Aorta (tissue), 5 donors: ENCODE results near the gene CHRM3. TPM values are rescaled to one million over a fixed set of nuclear protein-coding genes. Genes with fewer than 3 reads are reported as not detected.

Source experiments
- ATAC-seq: fragments of 200-7000 bp; cut with Tn5 transposase; one replicate; pipeline ENCODE4 v1.9.1; 2022; ENCODE audit warnings: moderate library complexity; ENCODE audit not compliant: low FRiP score
- DNase-seq, 2 donors: peaks; one replicate each; pipeline ENCODE4 v3.0.0-alpha.2; 2020
- H3K27ac ChIP-seq, 2 donors: one replicate each; pipeline ENCODE4 v1.5.1; 2013; ENCODE audit warnings: low read length in 2 of 2, mild to moderate bottlenecking in 2 of 2, moderate library complexity in 2 of 2, control low read depth in 1 of 2, inconsistent platforms in 1 of 2, low read depth in 1 of 2
- H3K27me3 ChIP-seq, 2 donors: one replicate each; pipeline ENCODE4 v1.6.1; 2013; ENCODE audit warnings: control low read depth in 1 of 2, low read length in 1 of 2, mild to moderate bottlenecking in 1 of 2, moderate library complexity in 1 of 2; ENCODE audit not compliant: insufficient read depth in 2 of 2, control insufficient read depth in 1 of 2
- H3K36me3 ChIP-seq, 2 donors: one replicate each; pipeline ENCODE4 v1.6.1; 2013; ENCODE audit warnings: control low read depth in 1 of 2, low read length in 1 of 2, mild to moderate bottlenecking in 1 of 2; ENCODE audit not compliant: insufficient read depth in 2 of 2, control insufficient read depth in 1 of 2
- H3K4me1 ChIP-seq, 2 donors: one replicate each; pipeline ENCODE4 v1.6.1; 2013; ENCODE audit warnings: low read length in 2 of 2, control low read depth in 1 of 2, mild to moderate bottlenecking in 1 of 2, moderate library complexity in 1 of 2; ENCODE audit not compliant: insufficient read depth in 2 of 2, control insufficient read depth in 1 of 2
- H3K4me3 ChIP-seq, 2 donors: one replicate each; pipeline ENCODE4 v1.5.1; 2013; ENCODE audit warnings: low read length in 2 of 2, control low read depth in 1 of 2, mild to moderate bottlenecking in 1 of 2
- H3K9me3 ChIP-seq: one replicate; pipeline ENCODE4 v1.6.1; 2013; ENCODE audit warnings: mild to moderate bottlenecking, low read length; ENCODE audit not compliant: control insufficient read depth
- WGBS, 2 donors: extraction: QIAGEN DNeasy Blood & Tissue Kit; methylation state at CpG; one replicate each; pipeline ENCODE4 v1.1.7; 2013; 5-methylcytosine and 5-hydroxymethylcytosine counted together
- intact Hi-C, 2 donors: fragments of 100-400 bp; cut with DNase I; formaldehyde crosslinking; loops; one replicate each; pipeline versions ENCODE4 v1.14.2 to v1.15.0; 2022
- polyA plus RNA-seq, 2 donors: library from polyadenylated mRNA; stranded (reverse); fragments of 200-250 nt; gene quantifications; one replicate each; pipeline ENCODE4 v1.2.3, GENCODE V29; 2013
- total RNA-seq, 2 donors: library from RNA; stranded (reverse); fragmentation: NEBNext Ultra II Directional; extraction: Animal tissue kit (Norgen Biotek cat#: 25700); gene quantifications; one replicate each; pipeline ENCODE4 v1.2.1, GENCODE V29; 2021
- donor health status: healthy with polysubstance abuse.
- donor health status: Bipolar disorder and iron deficiency.
- donor health status: DM: no; HTN: no; CAD: no.
- donor health status: DM: no; HTN: no; CAD: no.
- donor health status: DM: yes; HTN: yes; CAD: no.

The CHRM3 gene
- total and polyA plus RNA-seq, 4 donors = 0.26 to 4.0 (median 3.8) TPM; not detected in 1

DNA sequence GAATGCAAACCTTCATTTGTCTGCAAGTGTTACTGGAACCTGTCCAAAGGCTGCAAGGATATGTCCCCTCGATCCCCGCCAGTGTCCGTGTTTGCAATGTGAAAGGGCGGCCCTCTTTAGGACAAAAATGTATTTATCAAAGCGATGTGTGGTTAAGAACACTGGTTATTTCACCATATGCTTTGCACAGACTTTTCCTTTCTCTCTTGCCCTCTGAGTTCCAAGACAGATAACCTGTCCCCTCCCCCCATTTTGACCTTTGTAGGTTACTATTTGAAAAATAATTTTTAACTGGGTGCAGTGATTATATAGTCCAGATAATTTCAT is 1.8 kb downstream of the CHRM3 start:
- Histone ChIP-seq H3K27ac (no peak overlapping the region), H3K27me3 (no peaks in the 10 kb centered on the region), H3K4me1 (no peaks in the 10 kb centered on the region), H3K4me3 (no peak overlapping the region), H3K9me3 (no peaks in the 10 kb centered on the region), H3K36me3 (no peaks in the 10 kb centered on the region)
- intact Hi-C loops = loop anchor here in 1 of 2 donors (5.0 kb wide), 1 partner anchor 509 kb away; no protein-coding TSS in a partner anchor
- WGBS, 2 donors = 31 to 37% methylated on average over 5 of the region's 5 CpGs
- no peak for DNase-seq
- ATAC-seq = no peak

DNA sequence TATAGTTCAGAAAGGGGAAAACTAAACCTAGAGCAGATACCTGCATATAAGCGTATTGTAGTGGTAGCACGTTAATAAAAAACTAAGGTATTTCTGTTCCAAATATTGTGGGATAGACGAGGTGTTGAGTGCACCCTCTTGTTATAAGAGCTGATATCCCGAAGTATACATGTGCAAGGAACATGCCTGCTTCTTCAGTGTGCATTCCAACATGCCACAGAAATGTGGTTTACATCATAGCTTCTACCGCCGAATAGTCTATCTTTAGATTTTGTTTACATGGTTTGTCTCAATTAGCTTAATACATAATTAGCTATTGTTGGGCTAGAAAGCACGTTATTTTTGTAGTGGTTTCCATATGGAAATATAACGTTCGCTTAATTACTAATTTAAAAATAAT is 2.2 kb downstream of the CHRM3 start:
- H3K9me3 ChIP-seq = no peaks in the 10 kb centered on the region
- H3K27ac ChIP-seq = no peak overlapping the region
- WGBS, 2 donors = 73 to 78% methylated on average over 9 of the region's 9 CpGs
- H3K4me1 ChIP-seq = no peaks in the 10 kb centered on the region
- DNase-seq (no peak), ATAC-seq (no peak)
- no peaks in the 10 kb centered on the region for H3K36me3 ChIP-seq
- intact Hi-C loops = loop anchor here in 1 of 2 donors (5.0 kb wide), 1 partner anchor 509 kb away; no protein-coding TSS in a partner anchor
- H3K4me3 ChIP-seq = no peak overlapping the region
- no peaks in the 10 kb centered on the region for H3K27me3 ChIP-seq

DNA sequence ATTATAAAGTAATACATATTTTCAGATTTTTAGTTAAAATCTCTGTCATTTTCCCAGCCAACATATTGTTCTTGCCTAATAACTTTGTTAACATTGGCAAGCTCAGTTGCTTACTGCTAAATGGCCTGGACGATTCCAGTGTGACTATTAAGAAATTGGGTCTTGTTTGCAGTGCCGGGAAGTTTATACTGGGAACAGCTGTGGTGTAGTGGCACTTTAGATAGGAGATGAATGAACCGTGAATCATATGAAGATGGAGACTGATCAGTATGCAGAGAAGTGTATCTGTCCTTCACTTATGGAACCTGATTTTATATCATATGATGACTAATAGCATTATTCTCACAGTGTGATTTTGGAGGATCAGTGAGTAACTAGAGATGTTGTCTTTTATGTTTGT is 3.3 kb downstream of the CHRM3 start:
- no peaks in the 10 kb centered on the region for H3K4me1 ChIP-seq
- WGBS, 2 donors = 39 to 47% methylated on average over 3 of the region's 3 CpGs

DNA sequence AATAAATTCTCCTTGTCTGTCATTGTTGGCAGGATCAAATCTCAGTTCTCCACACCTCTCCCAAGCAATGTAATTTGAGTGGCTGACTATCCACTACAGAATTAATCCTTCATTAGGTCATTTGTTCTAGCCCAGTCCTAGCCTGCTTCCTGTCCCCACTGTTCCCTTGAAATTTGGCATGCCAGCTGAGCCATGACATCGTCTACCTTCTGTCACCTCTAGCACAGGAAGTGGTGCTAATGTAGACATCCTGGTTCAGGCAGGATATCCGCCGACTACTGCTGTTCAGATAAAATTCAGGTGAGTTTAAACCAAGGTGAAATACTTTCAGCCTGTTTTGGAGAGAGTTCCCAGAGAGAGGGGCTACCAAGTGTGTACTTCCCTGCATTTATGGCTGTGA is 5.9 kb downstream of the CHRM3 start:
- no peak overlapping the region for H3K4me3 ChIP-seq
- no peaks in the 10 kb centered on the region for H3K36me3 ChIP-seq
- no peak for DNase-seq
- H3K4me1 ChIP-seq = no peaks in the 10 kb centered on the region
- no peaks in the 10 kb centered on the region for H3K9me3 ChIP-seq
- WGBS, 2 donors = 83 to 84% methylated on average over 3 of the region's 3 CpGs
- H3K27ac ChIP-seq = no peak overlapping the region
- no peaks in the 10 kb centered on the region for H3K27me3 ChIP-seq
- intact Hi-C loops = no loop called here
- no peak for ATAC-seq

More for the DNA sequence above, 3.3 kb downstream of the CHRM3 start:
- DNase-seq (no peak), ATAC-seq (no peak)
- intact Hi-C loops = loop anchor here in 1 of 2 donors (5.0 kb wide), 1 partner anchor 508 kb away; no protein-coding TSS in a partner anchor
- Histone ChIP-seq H3K27me3 (no peaks in the 10 kb centered on the region), H3K36me3 (no peaks in the 10 kb centered on the region), H3K9me3 (no peaks in the 10 kb centered on the region), H3K4me3 (no peak overlapping the region), H3K27ac (no peak overlapping the region)

DNA sequence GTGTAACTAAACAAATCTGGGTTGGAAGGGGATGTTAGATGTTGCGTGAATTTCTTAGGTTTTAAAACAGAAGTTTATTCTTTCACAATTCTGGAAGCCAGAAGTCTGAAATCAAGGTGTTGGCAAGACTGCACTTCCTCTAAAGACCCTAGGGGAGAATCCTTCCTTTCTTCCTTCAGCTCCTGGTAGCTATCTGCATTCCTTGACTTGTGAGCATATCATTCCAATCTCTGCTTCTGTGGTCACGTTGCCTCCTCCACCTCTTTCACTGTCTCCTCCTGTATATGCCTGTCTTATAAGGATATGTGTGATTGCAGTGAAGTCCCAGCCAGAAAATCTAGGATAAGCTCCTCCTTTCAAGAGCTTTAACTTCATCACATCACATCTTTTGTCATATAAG is 7.7 kb downstream of the CHRM3 start:
- 73 to 85% methylated on average over 2 of the region's 2 CpGs for WGBS, 2 donors
- no peak overlapping the region for H3K27ac ChIP-seq
- no peaks in the 10 kb centered on the region for H3K27me3 ChIP-seq
- ATAC-seq (no peak), DNase-seq (no peak)
- H3K36me3 ChIP-seq = no peaks in the 10 kb centered on the region
- no peaks in the 10 kb centered on the region for H3K9me3 ChIP-seq
- no peaks in the 10 kb centered on the region for H3K4me1 ChIP-seq
- no peak overlapping the region for H3K4me3 ChIP-seq
- intact Hi-C loops = no loop called here

DNA sequence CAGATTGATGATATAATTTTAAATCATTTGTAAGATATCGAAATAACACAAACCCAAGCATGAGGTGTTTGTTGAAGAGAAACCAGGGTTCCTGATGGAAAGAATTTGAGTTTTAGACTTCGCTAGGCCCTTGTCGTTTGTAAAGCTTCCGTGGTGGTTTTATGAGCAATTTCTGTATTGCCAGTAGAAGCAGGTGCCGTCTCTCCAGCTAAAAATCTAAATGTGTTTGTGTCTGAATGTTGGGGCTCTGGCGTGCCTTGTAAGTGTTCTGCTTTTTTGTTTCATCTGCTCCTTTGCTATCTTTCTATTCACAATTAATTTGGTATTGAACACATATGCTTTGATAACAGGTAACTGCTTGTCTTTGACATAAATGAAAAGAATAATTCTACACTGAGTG is 27.5 kb downstream of the CHRM3 start:
- Histone ChIP-seq H3K4me3 (no peak overlapping the region), H3K4me1 (no peaks in the 10 kb centered on the region), H3K9me3 (no peaks in the 10 kb centered on the region), H3K27ac (no peak overlapping the region), H3K27me3 (no peaks in the 10 kb centered on the region), H3K36me3 (no peaks in the 10 kb centered on the region)
- intact Hi-C loops = no loop called here
- DNase-seq (no peak), ATAC-seq (no peak)
- 77 to 91% methylated on average over 6 of the region's 6 CpGs for WGBS, 2 donors

DNA sequence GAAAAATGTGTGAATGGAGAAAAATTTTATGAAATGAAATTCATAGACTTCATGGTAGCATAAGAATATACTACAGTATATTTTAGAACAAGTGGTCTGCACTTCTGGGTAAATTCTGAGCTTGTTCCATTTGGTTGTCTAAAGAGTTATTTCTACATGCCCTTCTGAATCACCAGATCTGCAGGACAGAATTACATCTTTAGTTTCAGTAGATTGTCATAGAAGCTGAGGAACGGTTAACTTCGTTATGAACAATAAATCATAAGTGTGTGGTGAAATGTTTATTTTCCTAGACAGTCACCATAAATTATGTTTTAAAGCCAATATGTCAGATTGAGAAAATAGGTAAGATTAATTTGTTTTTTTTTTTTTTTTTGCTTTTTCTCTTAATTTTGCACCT is 30.9 kb downstream of the CHRM3 start:
- H3K27ac ChIP-seq = no peak overlapping the region

DNA sequence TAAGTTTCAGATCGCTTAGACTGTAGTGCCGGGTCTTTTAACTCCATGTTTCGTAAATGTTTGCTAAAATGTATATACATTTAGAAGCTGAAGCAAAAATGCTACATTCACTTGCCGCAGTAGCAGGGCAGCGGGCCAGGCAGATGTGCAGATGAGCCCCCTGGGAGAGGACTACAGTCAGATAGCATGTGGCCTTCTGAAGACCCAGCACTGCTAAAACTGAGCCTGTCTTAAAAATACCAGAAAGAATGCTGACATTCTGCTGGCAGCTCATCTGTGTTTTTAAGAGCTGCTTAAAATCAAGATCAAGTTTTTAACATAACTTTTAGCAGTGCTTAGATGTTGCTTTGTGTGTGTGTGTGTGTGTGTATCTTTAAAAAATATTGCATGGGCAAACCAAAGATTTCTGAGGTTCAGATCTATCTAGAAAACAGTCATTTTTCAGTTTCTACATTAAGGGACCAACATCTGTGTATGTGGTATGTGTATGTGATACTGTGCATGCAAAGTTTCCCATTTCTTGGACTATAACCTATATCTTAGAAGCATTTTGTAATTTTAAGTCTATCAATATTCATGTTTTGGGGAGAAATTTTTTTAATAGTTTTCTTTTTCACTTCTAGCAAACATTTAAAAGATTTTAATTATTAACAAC is 31.7 kb downstream of the CHRM3 start:
- DNase-seq (no peak), ATAC-seq (no peak)
- no peaks in the 10 kb centered on the region for H3K4me1 ChIP-seq
- no peaks in the 10 kb centered on the region for H3K36me3 ChIP-seq
- H3K27me3 ChIP-seq = no peaks in the 10 kb centered on the region
- 76 to 80% methylated on average over 5 of the region's 5 CpGs for WGBS, 2 donors
- H3K27ac ChIP-seq = no peak overlapping the region
- intact Hi-C loops = no loop called here
- H3K4me3 ChIP-seq = no peak overlapping the region
- H3K9me3 ChIP-seq = no peaks in the 10 kb centered on the region

More for the DNA sequence above, 30.9 kb downstream of the CHRM3 start:
- 71 to 82% methylated on average over 2 of the region's 2 CpGs for WGBS, 2 donors
- Histone ChIP-seq H3K4me1 (no peaks in the 10 kb centered on the region), H3K9me3 (no peaks in the 10 kb centered on the region), H3K27me3 (no peaks in the 10 kb centered on the region), H3K4me3 (no peak overlapping the region), H3K36me3 (no peaks in the 10 kb centered on the region)
- ATAC-seq = no peak
- intact Hi-C loops = no loop called here
- no peak for DNase-seq

DNA sequence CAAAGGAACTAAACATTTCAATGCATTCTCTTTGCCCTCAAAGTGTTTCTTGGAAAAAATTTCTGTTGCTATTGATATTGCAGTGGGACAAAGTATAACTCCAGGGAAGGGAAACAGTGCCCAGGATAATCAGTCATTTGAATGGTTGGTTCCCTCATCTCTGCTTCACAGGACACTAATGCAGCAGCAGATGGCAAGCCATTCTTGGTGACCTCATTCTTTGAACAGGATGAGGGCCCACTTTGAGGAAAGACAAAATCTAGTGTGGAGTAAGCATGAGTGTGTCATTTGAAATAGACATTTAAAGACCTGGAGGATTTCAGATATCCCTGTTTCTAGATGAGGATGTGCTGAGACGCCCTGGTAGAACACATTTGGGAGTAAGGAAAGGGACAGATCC is 32.3 kb downstream of the CHRM3 start:
- H3K4me3 ChIP-seq = no peak overlapping the region
- no peaks in the 10 kb centered on the region for H3K36me3 ChIP-seq
- no peaks in the 10 kb centered on the region for H3K27me3 ChIP-seq
- no peaks in the 10 kb centered on the region for H3K9me3 ChIP-seq
- no peak for DNase-seq
- H3K4me1 ChIP-seq = no peaks in the 10 kb centered on the region
- H3K27ac ChIP-seq = no peak overlapping the region
- 98 to 100% methylated on average over 1 of the region's 1 CpG for WGBS, 2 donors
- ATAC-seq = no peak
- intact Hi-C loops = no loop called here
